Natural killer cell (primary cell): ENCODE measurements around the gene CPLX1. TPM values are rescaled to one million over a fixed set of nuclear protein-coding genes. Genes with fewer than 3 reads are reported as not detected.

Experiments
- ATAC-seq, 3 donors: fragments of 150-1000 bp in 2 of 3; fragments of 200-7000 bp in 1 of 3; cut with Tn5 transposase; 1 replicate in 1 of 3; 2 replicates in 2 of 3; pipeline ENCODE4 v1.10.0; 2021; ENCODE audit warnings: mild to moderate bottlenecking in 2 of 3, moderate library complexity in 2 of 3
- DNase-seq, 2 donors: peaks; one replicate each; pipeline versions ENCODE4 v3.0.0 to v3.0.0-alpha.2; 2013 to 2021; ENCODE audit warnings: mixed read lengths in 1 of 2
- H3K27ac ChIP-seq: one replicate; pipeline ENCODE4 v1.5.1; 2013; ENCODE audit warnings: mild to moderate bottlenecking, low read length
- H3K27me3 ChIP-seq: one replicate; pipeline ENCODE4 v1.6.1; 2013; ENCODE audit warnings: low read length; ENCODE audit not compliant: control insufficient read depth, insufficient read depth
- H3K36me3 ChIP-seq: one replicate; pipeline ENCODE4 v1.6.1; 2013; ENCODE audit warnings: low read length; ENCODE audit not compliant: control insufficient read depth, insufficient read depth
- H3K4me1 ChIP-seq: one replicate; pipeline ENCODE4 v1.6.1; 2013; ENCODE audit warnings: low read length; ENCODE audit not compliant: control insufficient read depth, insufficient read depth
- H3K4me3 ChIP-seq: one replicate; pipeline ENCODE4 v1.5.1; 2013; ENCODE audit warnings: low read length
- H3K9me3 ChIP-seq: one replicate; pipeline ENCODE4 v1.6.1; 2013; ENCODE audit warnings: low read length; ENCODE audit not compliant: control insufficient read depth, insufficient read depth
- H3K27ac Mint-ChIP-seq, 2 donors: one replicate each; pipeline ENCODE4 v1.8.0; 2022; ENCODE audit warnings: mild to moderate bottlenecking in 2 of 2, mixed read lengths in 2 of 2, moderate library complexity in 1 of 2
- H3K27me3 Mint-ChIP-seq, 2 donors: one replicate each; pipeline ENCODE4 v1.8.0; 2022; ENCODE audit warnings: low read depth in 2 of 2, mixed read lengths in 2 of 2
- H3K36me3 Mint-ChIP-seq: one replicate; pipeline ENCODE4 v1.8.0; 2022; ENCODE audit warnings: mixed read lengths
- H3K4me1 Mint-ChIP-seq, 2 donors: one replicate each; pipeline ENCODE4 v1.8.0; 2022; ENCODE audit warnings: mixed read lengths in 2 of 2
- H3K4me3 Mint-ChIP-seq: one replicate; pipeline ENCODE4 v1.8.0; 2022; ENCODE audit warnings: mild to moderate bottlenecking, moderate library complexity, mixed read lengths
- H3K9me3 Mint-ChIP-seq, 2 donors: one replicate each; pipeline ENCODE4 v1.8.0; 2022; ENCODE audit warnings: mixed read lengths in 2 of 2
- WGBS: methylation state at CpG from one replicate; pipeline ENCODE4 v1.1.7; 2013; ENCODE audit warnings: missing lambda C conversion rate; ENCODE audit not compliant: insufficient coverage; 5-methylcytosine and 5-hydroxymethylcytosine counted together
- intact Hi-C: fragments of 100-400 bp; cut with micrococcal nuclease; formaldehyde crosslinking; loops from one replicate; pipeline ENCODE4 v1.14.2; 2022
- total RNA-seq, 4 donors: library from RNA; stranded (reverse); fragments of 120-200 nt in 1 of 4; gene quantifications; one replicate each; pipeline versions ENCODE4 v1.2.3 to v1.2.4, GENCODE V29; 2013 to 2022
- TF ChIP-seq, protein P1 (sequence below): fragments of 200-600 bp; IDR thresholded peaks from one replicate; pipeline ENCODE4 v1.8.0; 2022; ENCODE audit warnings: antibody characterized with exemption

The CPLX1 gene
- total RNA-seq, 3 donors from 2014 or later (not counting 1 experiment from before 2014, with no cell fraction given): not detected

DNA sequence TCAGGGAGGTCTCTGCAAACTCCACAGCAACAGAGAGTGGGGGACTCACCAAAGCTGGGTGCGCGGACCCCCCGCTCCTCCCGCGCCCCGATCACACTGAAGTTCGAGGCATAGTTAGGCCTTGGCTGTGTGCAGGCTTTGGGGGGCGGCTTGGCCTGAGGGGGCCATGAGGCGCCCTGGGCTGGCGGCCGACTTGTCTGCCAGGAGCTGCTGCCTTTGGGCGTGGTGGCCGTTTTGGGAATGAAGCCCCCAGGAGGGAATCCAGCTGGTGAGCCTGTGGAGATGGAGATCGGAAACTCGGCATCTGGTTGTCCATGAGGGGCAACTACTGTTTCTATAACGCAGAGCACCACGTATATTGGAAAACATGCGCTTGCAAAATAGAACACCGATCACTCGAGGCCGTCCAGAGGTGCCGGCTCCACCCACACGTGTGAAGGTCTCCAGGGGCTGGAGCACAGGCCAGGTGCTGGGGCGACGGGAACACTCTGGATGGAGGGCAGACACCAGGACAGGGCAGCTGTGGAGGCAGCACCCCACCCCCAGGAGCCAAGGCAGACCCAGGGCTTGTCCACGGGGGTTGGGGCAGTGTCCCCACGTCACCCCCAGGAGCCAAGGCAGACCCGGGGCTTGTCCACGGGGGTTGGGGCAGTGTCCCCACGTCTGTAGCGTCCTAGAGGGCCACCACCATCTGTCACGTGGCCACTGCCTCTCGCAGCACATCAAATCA lies 25.9 kb upstream of the CPLX1 start:
- 96% methylated on average over 33 of the region's 33 CpGs for WGBS
- no peak for ATAC-seq
- peaks cover 8 to 15% of the 10 kb centered on the region in 2 donors for H3K4me1 Mint-ChIP-seq

DNA sequence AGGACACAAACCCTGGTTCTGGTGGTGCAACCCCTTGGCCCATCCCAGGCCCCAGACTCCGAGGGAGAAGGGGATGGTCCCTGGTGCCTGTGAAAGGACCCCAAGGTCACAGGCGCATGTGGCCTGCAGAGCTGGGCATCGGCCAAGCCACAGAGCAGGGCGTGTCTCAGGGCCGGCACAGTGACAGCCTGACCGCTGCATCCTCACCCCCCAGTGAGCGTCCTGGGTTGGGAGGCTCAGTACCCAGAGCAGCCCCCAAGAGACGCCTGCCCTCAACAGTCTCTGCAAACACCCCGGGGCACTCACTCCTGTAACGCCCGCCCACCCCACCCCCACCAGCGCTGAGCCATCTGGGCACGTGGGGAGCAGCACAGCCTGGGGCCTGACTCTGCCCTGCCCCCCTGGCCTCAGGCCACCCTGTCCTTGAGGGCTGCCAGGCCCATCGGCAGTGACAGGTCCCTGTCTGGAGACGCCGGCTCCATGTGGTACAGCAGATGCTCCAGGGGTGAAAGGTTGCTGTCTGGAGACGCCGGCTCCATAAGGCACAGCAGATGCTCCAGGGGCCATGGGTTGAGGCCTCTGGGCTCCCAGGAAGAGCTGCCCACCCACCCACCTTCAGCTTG lies 24.5 kb upstream of the CPLX1 start:
- Histone ChIP-seq H3K27ac (no peak overlapping the region), H3K9me3 (peaks cover under 1% of the 10 kb centered on the region), H3K27me3 (no peaks in the 10 kb centered on the region), H3K4me1 (peaks cover 3% of the 10 kb centered on the region), H3K36me3 (peaks cover 23% of the 10 kb centered on the region), H3K4me3 (no peak overlapping the region)
- Mint-ChIP-seq H3K27ac (no peak overlapping the region), H3K4me3 (no peak overlapping the region), H3K36me3 (no peaks in the 10 kb centered on the region), H3K9me3 (no peaks in the 10 kb centered on the region), H3K4me1 (peaks cover 0 to 5% of the 10 kb centered on the region in 2 donors), H3K27me3 (no peaks in the 10 kb centered on the region)
- no peak for ATAC-seq
- WGBS: 96% methylated on average over 18 of the region's 18 CpGs
- intact Hi-C loops: no loop called here
- no peak for DNase-seq
- TF ChIP-seq, protein P1, sequence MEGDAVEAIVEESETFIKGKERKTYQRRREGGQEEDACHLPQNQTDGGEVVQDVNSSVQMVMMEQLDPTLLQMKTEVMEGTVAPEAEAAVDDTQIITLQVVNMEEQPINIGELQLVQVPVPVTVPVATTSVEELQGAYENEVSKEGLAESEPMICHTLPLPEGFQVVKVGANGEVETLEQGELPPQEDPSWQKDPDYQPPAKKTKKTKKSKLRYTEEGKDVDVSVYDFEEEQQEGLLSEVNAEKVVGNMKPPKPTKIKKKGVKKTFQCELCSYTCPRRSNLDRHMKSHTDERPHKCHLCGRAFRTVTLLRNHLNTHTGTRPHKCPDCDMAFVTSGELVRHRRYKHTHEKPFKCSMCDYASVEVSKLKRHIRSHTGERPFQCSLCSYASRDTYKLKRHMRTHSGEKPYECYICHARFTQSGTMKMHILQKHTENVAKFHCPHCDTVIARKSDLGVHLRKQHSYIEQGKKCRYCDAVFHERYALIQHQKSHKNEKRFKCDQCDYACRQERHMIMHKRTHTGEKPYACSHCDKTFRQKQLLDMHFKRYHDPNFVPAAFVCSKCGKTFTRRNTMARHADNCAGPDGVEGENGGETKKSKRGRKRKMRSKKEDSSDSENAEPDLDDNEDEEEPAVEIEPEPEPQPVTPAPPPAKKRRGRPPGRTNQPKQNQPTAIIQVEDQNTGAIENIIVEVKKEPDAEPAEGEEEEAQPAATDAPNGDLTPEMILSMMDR: no peak

More for the DNA sequence above, 25.9 kb upstream of the CPLX1 start:
- H3K9me3 Mint-ChIP-seq: peaks cover 4 to 5% of the 10 kb centered on the region in 2 donors
- peaks cover 6% of the 10 kb centered on the region for H3K36me3 Mint-ChIP-seq
- TF ChIP-seq, protein P1: no peak
- no peak overlapping the region for H3K4me3 ChIP-seq
- no peaks in the 10 kb centered on the region for H3K27me3 ChIP-seq
- peaks cover 3% of the 10 kb centered on the region for H3K4me1 ChIP-seq
- no peak overlapping the region for H3K4me3 Mint-ChIP-seq
- peaks cover 23% of the 10 kb centered on the region for H3K36me3 ChIP-seq
- intact Hi-C loops: no loop called here
- peaks cover 15% of the 10 kb centered on the region for H3K9me3 ChIP-seq
- H3K27ac Mint-ChIP-seq: peak overlapping the region in 1 of 2 donors; percentile 48
- no peak for DNase-seq
- no peak overlapping the region for H3K27ac ChIP-seq
- H3K27me3 Mint-ChIP-seq: no peaks in the 10 kb centered on the region

DNA sequence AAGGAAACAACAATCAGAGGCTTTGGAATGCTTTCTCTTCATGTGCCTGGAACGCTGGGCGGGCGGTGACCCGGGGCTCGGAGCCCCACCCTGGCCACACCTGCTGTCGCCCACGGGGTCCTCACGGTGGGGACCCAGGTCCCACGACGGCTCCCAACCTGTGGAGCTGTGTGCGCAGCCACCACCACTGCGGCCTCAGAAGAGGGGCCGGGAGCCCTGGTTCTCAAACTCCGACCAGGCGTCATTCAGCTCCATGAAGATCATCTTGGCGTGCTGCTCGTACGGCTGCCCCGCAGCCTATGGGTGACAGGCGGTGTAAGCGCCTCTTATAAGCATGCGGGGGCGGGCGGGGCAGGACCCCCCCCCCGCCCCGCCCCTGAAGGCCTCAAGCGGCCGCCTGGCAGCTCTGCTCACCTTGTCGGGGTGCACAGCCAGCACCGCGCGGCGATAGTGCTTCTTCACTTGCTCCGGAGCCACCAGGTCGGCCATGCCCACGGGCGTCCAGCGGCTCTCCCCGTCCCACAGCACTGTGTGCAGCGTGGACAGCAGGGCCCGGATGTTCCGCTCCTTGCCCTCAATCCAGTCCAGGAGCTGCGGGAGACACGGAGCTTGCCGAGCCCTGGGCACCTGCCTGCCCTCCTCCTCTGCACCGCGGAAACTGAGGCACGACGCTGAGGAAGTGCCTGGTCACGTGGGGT lies 23.7 kb upstream of the CPLX1 start:
- Mint-ChIP-seq H3K9me3 (no peaks in the 10 kb centered on the region), H3K27ac (no peak overlapping the region), H3K27me3 (no peaks in the 10 kb centered on the region), H3K4me1 (peaks cover 0 to 5% of the 10 kb centered on the region in 2 donors), H3K36me3 (no peaks in the 10 kb centered on the region), H3K4me3 (no peak overlapping the region)
- H3K9me3 ChIP-seq: no peaks in the 10 kb centered on the region
- 97% methylated on average over 50 of the region's 50 CpGs for WGBS
- no peak for ATAC-seq
- peaks cover 23% of the 10 kb centered on the region for H3K36me3 ChIP-seq
- no peak overlapping the region for H3K27ac ChIP-seq
- no peak for DNase-seq
- intact Hi-C loops: no loop called here
- H3K27me3 ChIP-seq: no peaks in the 10 kb centered on the region
- TF ChIP-seq, protein P1: no peak
- H3K4me1 ChIP-seq: no peaks in the 10 kb centered on the region
- H3K4me3 ChIP-seq: no peak overlapping the region
